GM12875 (cell line): ENCODE results near the gene PHLDB2.

ENCODE experiments used
- H3K4me3 ChIP-seq: one replicate; pipeline ENCODE4 v1.5.1; 2011; ENCODE audit warnings: low read depth, low read length, control low read depth
- TF ChIP-seq, protein P1 (sequence below): IDR thresholded peaks from 2 replicates; pipeline ENCODE4 v1.5.1; 2011; ENCODE audit warnings: low read depth, mild to moderate bottlenecking, control low read depth, inconsistent platforms, low read length, moderate library complexity, borderline replicate concordance; ENCODE audit not compliant: insufficient read depth

The PHLDB2 gene

DNA sequence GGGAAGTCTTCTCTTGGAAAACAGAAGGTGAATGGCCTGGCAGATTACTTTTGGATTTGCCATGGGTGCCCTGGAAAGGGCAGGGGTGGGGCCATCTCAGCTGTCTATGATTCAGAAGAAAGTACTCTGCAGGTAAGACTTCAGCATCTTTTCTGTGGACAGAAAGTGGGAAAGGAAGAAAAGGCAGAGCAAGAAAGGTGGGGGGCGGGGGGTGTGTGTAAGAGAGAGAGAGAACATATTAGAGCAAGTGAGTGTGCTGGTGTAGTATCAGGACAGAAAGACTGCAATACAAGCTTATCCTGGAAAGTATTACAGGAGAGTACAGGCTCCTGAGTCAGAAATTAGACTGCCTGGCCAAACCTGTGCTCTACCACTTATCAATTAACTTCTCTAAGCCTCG, 145.1 kb downstream of the PHLDB2 start:
- no peak overlapping the region for H3K4me3 ChIP-seq
- TF ChIP-seq, protein P1, sequence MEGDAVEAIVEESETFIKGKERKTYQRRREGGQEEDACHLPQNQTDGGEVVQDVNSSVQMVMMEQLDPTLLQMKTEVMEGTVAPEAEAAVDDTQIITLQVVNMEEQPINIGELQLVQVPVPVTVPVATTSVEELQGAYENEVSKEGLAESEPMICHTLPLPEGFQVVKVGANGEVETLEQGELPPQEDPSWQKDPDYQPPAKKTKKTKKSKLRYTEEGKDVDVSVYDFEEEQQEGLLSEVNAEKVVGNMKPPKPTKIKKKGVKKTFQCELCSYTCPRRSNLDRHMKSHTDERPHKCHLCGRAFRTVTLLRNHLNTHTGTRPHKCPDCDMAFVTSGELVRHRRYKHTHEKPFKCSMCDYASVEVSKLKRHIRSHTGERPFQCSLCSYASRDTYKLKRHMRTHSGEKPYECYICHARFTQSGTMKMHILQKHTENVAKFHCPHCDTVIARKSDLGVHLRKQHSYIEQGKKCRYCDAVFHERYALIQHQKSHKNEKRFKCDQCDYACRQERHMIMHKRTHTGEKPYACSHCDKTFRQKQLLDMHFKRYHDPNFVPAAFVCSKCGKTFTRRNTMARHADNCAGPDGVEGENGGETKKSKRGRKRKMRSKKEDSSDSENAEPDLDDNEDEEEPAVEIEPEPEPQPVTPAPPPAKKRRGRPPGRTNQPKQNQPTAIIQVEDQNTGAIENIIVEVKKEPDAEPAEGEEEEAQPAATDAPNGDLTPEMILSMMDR, result no peak

- no peak overlapping the region for H3K4me3 ChIP-seq
- TF ChIP-seq, protein P1, result no peak
Observed at GRCh38 chr3:112004669-112005068, 145.6 kb downstream of the PHLDB2 start.

GRCh38 chr3:112005091-112005672, 146.1 kb downstream of the PHLDB2 start:
- TF ChIP-seq, protein P1, result no peak
- no peak overlapping the region for H3K4me3 ChIP-seq

GRCh38 chr3:112007633-112008032, 148.6 kb downstream of the PHLDB2 start:
- TF ChIP-seq, protein P1, result no peak
- H3K4me3 ChIP-seq, result no peak overlapping the region

DNA sequence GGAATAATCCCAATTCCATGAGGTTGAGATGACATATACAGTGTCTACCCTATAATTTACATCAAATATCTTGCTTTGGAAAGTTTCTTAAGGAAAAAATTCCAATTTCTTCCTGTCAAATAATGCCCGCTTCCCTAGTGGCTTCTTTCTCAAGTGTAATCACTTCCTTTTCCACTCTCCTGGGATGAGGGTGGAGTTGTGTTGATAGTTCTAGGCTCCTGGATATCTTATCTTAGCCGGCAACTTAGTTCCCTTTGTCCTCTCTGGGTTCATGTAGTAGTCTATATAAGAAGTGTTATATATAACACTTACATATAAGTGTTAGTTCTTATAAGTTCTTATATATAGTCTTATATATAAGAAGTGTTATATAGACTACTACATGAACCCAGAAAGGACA, 150.6 kb downstream of the PHLDB2 start:
- TF ChIP-seq, protein P1, result no peak
- H3K4me3 ChIP-seq, result no peak overlapping the region

GRCh38 chr3:112010636-112011035, 151.6 kb downstream of the PHLDB2 start:
- TF ChIP-seq, protein P1, result no peak

GRCh38 chr3:112011376-112011940, 152.4 kb downstream of the PHLDB2 start:
- H3K4me3 ChIP-seq, result no peak overlapping the region

More at GRCh38 chr3:112010636-112011035, 151.6 kb downstream of the PHLDB2 start:
- H3K4me3 ChIP-seq, result no peak overlapping the region

More at GRCh38 chr3:112011376-112011940, 152.4 kb downstream of the PHLDB2 start:
- TF ChIP-seq, protein P1, result no peak
